HL-60/S4 treated with phorbol 12-myristate 13-acetate at 8.2 ng/mL for 4 days and 3 days (cell line): Measurements from ENCODE around the gene FSIP1.

Experiments
- in situ Hi-C: fragments of 300-500 bp; cut with MboI; formaldehyde crosslinking; loops from 2 replicates; pipeline ENCODE4 v1.15.0; 2022; ENCODE audit warnings: low sequenced_read_pairs

The FSIP1 gene

GRCh38 chr15:39597751-39598185 is 184.9 kb downstream of the FSIP1 start:
- in situ Hi-C loops: loop anchor here (25.0 kb wide), 1 partner anchor 285 kb away; no protein-coding TSS in a partner anchor

- in situ Hi-C loops: loop anchor here (25.0 kb wide), 1 partner anchor 285 kb away; no protein-coding TSS in a partner anchor
These were observed 185.3 kb downstream of the FSIP1 start for GRCh38 chr15:39597336-39597735.

- in situ Hi-C loops: loop anchor here (25.0 kb wide), 1 partner anchor 284 kb away; no protein-coding TSS in a partner anchor
These were observed 186.1 kb downstream of the FSIP1 start for GRCh38 chr15:39596358-39597051.

- in situ Hi-C loops: loop anchor here (25.0 kb wide), 1 partner anchor 283 kb away; no protein-coding TSS in a partner anchor
These were observed 187.1 kb downstream of the FSIP1 start for GRCh38 chr15:39595338-39596221.

- in situ Hi-C loops: loop anchor here (25.0 kb wide), 1 partner anchor 282 kb away; no protein-coding TSS in a partner anchor
These were observed 187.9 kb downstream of the FSIP1 start for GRCh38 chr15:39594446-39595337.

- in situ Hi-C loops: loop anchor here (25.0 kb wide), 1 partner anchor 282 kb away; no protein-coding TSS in a partner anchor
These were observed 188.8 kb downstream of the FSIP1 start for GRCh38 chr15:39593656-39594445.

- in situ Hi-C loops: loop anchor here (25.0 kb wide), 1 partner anchor 281 kb away; no protein-coding TSS in a partner anchor
These were observed 189.5 kb downstream of the FSIP1 start for GRCh38 chr15:39593071-39593655.

GRCh38 chr15:39592500-39592899 is 190.1 kb downstream of the FSIP1 start:
- in situ Hi-C loops: loop anchor here (25.0 kb wide), 1 partner anchor 280 kb away; no protein-coding TSS in a partner anchor

- in situ Hi-C loops: loop anchor here (25.0 kb wide), 1 partner anchor 280 kb away; no protein-coding TSS in a partner anchor
These were observed 190.7 kb downstream of the FSIP1 start for GRCh38 chr15:39591896-39592315.

GRCh38 chr15:39591141-39591895 is 191.3 kb downstream of the FSIP1 start:
- in situ Hi-C loops: loop anchor here (25.0 kb wide), 1 partner anchor 279 kb away; no protein-coding TSS in a partner anchor

GRCh38 chr15:39589815-39590644 is 192.6 kb downstream of the FSIP1 start:
- in situ Hi-C loops: loop anchor here (25.0 kb wide), 1 partner anchor 278 kb away; no protein-coding TSS in a partner anchor

- in situ Hi-C loops: loop anchor here (25.0 kb wide), 1 partner anchor 277 kb away; no protein-coding TSS in a partner anchor
These were observed 193.3 kb downstream of the FSIP1 start for GRCh38 chr15:39589193-39589814.

GRCh38 chr15:39588531-39589192 is 194.0 kb downstream of the FSIP1 start:
- in situ Hi-C loops: loop anchor here (25.0 kb wide), 1 partner anchor 276 kb away; no protein-coding TSS in a partner anchor

- in situ Hi-C loops: loop anchor here (25.0 kb wide), 1 partner anchor 276 kb away; no protein-coding TSS in a partner anchor
These were observed 194.7 kb downstream of the FSIP1 start for GRCh38 chr15:39587731-39588530.

- in situ Hi-C loops: loop anchor here (25.0 kb wide), 1 partner anchor 275 kb away; no protein-coding TSS in a partner anchor
These were observed 195.4 kb downstream of the FSIP1 start for GRCh38 chr15:39587096-39587721.
